GM13976 (cell line): ENCODE results near the gene NPR2.

Source experiments
- DNase-seq: peaks from one replicate; pipeline ENCODE4 v3.0.0; 2012; ENCODE audit warnings: low spot score
- in situ Hi-C: fragments of 300-500 bp; cut with MboI; formaldehyde crosslinking; loops from one replicate; pipeline ENCODE4 v1.12.0; 2022; ENCODE audit warnings: low sequenced_read_pairs, mixed read lengths, inconsistent platforms; ENCODE audit not compliant: unreplicated experiment
- TF ChIP-seq, protein P1 (sequence below): IDR thresholded peaks from 2 replicates; pipeline ENCODE4 v1.5.1; 2012; ENCODE audit warnings: borderline replicate concordance, mild to moderate bottlenecking; ENCODE audit not compliant: insufficient read depth; ENCODE audit errors: extremely low read depth, missing control alignments, control extremely low read depth

Gene NPR2

DNA sequence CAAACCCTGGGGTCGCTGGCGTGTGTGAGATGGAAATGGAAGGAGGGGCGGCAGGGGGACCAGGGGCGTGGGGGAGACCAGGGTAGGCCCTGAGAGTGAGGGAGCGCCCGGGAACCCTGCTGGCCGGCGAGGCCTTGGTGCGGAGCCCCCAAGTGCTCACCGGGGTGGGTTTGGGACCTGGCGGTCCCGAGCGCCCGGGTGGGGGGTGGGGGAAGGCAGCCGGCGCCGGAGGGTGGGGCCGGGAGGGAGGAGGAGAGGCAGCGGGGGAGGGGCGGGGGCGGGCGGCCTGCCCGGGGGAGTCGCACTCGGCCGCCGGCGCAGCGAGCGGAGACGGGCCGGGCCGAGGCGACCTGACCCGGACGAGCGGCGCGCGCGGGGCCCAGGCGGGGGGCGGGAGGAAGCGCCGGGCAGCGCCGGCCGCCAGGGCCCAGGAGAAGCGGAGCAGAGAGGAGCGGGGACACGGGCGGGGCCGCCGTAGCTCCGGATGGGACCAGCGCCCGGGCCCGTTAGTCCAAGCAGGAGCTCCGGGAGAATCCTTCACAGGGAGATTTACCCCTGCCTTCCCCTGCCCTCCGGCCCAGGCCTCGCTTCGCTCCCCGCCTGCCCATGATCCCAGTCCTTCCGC is at the start of gene NPR2:
NPR2 (plus strand) TSS at position 295 of the 625 bp plus-strand sequence. CDS start 818 bp downstream, outside the sequence.
- TF ChIP-seq, protein P1, sequence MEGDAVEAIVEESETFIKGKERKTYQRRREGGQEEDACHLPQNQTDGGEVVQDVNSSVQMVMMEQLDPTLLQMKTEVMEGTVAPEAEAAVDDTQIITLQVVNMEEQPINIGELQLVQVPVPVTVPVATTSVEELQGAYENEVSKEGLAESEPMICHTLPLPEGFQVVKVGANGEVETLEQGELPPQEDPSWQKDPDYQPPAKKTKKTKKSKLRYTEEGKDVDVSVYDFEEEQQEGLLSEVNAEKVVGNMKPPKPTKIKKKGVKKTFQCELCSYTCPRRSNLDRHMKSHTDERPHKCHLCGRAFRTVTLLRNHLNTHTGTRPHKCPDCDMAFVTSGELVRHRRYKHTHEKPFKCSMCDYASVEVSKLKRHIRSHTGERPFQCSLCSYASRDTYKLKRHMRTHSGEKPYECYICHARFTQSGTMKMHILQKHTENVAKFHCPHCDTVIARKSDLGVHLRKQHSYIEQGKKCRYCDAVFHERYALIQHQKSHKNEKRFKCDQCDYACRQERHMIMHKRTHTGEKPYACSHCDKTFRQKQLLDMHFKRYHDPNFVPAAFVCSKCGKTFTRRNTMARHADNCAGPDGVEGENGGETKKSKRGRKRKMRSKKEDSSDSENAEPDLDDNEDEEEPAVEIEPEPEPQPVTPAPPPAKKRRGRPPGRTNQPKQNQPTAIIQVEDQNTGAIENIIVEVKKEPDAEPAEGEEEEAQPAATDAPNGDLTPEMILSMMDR = no peak
- no peak for DNase-seq
- in situ Hi-C loops = no loop called here

DNA sequence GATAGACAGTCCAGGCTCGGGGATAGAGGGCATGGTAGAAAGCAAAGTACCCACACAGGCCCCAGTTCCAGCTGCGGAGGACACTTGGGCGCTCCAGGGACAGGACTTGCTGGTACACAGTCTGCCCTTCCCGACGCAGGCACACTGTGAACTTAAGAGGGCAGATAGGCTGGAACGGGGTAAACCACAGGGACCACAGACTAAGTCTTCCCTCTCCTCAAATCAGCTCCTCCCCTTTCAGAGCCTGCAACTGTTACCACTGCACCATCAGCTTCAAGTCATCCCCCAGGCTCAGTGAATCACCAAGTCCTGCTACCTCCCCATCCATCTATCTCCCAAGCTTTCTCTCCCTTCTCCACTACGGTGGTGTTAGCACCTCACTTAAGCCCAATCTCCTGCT is 49.7 kb upstream of the NPR2 start:
- in situ Hi-C loops = no loop called here
- no peak for DNase-seq
- TF ChIP-seq, protein P1 = no peak

DNA sequence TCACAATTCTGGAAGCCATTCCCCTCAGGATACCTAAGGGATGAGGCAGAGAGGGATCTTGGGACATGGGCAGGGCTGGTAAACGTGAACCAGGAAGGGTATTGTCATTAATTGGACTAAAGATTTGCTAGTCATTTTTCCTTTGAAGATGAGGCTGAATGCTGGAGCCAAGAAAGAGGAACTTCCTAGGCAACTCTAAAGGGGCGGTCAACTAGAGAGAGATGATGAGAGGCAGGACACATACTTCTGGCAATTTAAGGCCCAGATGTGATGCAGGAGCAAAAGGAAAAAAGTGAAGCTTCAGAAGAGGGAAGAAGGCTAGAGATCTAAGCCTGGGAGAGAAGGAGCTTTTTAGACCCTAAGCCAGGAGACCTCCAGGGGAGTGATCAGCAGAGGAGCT is 47.9 kb upstream of the NPR2 start:
- no peak for DNase-seq
- in situ Hi-C loops = no loop called here

DNA sequence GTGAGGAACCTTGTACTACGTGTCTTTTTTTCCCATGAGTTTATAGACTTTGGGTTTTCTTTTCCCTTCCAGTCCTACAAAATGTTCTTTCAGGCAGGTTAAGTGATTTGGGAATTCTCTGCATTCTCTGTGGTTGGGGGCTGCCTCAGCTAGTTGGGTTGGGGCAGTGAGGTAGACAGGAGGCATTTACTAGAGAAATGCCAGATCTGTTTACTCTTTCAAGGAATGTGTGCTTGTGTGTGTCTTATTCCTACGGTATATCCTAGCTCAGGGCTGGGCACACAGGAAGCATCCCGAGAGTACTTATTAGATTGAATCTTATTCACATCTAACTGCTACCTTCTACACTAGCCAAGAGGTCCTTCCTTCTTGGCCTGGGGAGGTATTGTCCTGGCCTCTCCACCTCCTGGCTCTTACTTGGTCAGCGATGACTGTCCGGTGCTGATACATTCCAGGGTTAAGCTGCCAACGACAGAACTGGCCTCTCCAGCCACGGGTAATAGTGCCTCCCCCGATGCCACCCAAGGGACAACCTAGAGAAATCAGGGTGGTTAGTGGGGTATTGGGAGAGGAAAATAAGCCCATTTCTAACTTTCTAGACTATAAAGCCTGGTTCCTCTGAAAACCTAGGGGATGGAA is 47.4 kb upstream of the NPR2 start:
- TF ChIP-seq, protein P1 = no peak
- no peak for DNase-seq
- in situ Hi-C loops = no loop called here

More for the DNA sequence above, 47.9 kb upstream of the NPR2 start:
- TF ChIP-seq, protein P1 = no peak

DNA sequence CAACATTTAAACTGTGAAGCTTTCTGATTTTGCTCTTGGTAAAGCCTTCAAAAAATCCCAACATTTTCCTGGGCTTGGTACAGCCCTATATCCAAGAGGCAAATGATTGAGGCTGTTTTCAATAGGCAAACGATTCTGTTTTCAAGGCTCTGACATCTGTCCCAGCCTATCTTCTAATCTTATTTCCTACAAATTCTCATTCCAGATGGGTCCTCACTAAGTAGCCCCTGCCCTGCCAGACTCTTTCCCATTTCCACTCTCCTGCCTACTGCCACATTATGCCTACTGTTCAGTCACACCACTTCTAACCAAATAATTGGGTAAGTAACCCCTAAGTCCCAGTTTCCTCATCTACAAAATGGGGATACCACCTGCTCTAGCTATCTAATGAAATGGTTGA is 45.8 kb upstream of the NPR2 start:
- DNase-seq = no peak
- TF ChIP-seq, protein P1 = no peak
- in situ Hi-C loops = no loop called here

DNA sequence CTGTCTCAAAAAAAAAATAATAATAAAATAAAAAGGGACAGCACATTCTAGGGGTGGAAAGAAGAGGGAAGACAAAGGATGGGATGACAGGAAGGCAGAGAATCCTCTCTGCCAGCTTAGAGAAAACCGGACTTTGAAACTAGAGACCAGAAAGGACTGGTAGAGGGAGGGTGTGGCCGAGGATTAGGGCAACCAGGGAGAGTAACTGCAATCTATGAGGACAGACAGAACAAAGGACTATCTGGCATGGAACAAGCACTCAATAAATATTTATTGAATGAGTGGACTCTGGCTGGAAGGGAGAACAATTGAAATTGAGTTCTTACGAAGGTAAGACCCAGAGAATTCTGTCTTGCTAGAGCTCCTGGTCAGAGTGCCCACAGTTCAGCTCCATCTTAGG is 44.8 kb upstream of the NPR2 start:
- DNase-seq = no peak
- in situ Hi-C loops = no loop called here
- TF ChIP-seq, protein P1 = no peak
